Peyer's patch (tissue), 4 donors: Measurements from ENCODE around the gene EFNA5.

ENCODE experiments used
- CTCF ChIP-seq, 6 experiments: fragments of 450-650 bp in 4 of 6; fragments of 200-600 bp in 2 of 6; sonication (generic) in 1 of 6; IDR thresholded peaks; one replicate each; pipeline ENCODE4 v1.5.1; 2017 to 2019; ENCODE audit warnings: antibody characterized with exemption in 6 of 6, mild to moderate bottlenecking in 3 of 6, moderate library complexity in 1 of 6
- POLR2A ChIP-seq, 2 donors: fragments of 450-650 bp; IDR thresholded peaks; one replicate each; pipeline ENCODE4 v1.5.1; 2017; ENCODE audit warnings: antibody characterized with exemption in 2 of 2, mild to moderate bottlenecking in 2 of 2, moderate library complexity in 2 of 2

DNA sequence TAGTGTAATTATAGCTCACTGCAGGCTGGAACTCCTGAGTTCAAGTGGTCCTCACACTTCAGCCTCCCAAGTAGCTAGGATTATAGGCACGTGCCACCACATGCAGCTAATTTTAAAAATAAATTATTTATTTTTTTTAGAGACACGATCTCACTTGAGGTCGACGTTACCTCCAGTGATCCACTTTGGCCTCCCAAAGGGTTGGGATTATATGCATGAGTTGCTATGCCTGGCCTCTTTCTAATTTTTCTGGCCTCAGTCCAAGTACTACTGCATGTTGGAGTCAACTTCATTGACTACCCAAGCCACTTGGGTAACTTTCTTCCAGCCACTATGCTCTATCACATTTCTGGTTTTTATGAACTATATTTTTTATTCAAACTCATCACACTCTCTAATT is 148.3 kb downstream of the EFNA5 start:
- no peak for TF ChIP-seq CTCF (IDR thresholded peaks at IDR 0.05)
- TF ChIP-seq POLR2A (IDR thresholded peaks at IDR 0.05): no peak
